ENCODE data around the gene EBF3. TPM values are rescaled to one million over a fixed set of nuclear protein-coding genes. Genes with fewer than 3 reads are reported as not detected.

EBF3 gene
- total RNA-seq, 1 donor from 2014 or later, result 0.20 TPM

- intact Hi-C loops (cut with DNase I), result no loop called here
- ATAC-seq (no peak), DNase-seq (no peak)
- H3K4me1 ChIP-seq, result no peaks in the 10 kb centered on the region
- no peak overlapping the region for H3K4me3 ChIP-seq
- TF ChIP-seq CTCF (IDR thresholded peaks at IDR 0.05), result no peak
- H3K27ac ChIP-seq, result no peak overlapping the region
- no peaks in the 10 kb centered on the region for H3K36me3 ChIP-seq
- H3K9me3 ChIP-seq, result no peaks in the 10 kb centered on the region
- H3K27me3 ChIP-seq, result no peaks in the 10 kb centered on the region
Observed at GRCh38 chr10:129844216-129844766, 119.8 kb downstream of the EBF3 start.

GRCh38 chr10:129843702-129844101 is 120.4 kb downstream of the EBF3 start:
- intact Hi-C loops (cut with DNase I), result no loop called here
- no peak for TF ChIP-seq CTCF (IDR thresholded peaks at IDR 0.05)
- H3K4me3 ChIP-seq, result no peak overlapping the region
- no peaks in the 10 kb centered on the region for H3K27me3 ChIP-seq
- no peaks in the 10 kb centered on the region for H3K36me3 ChIP-seq
- no peak overlapping the region for H3K27ac ChIP-seq
- H3K4me1 ChIP-seq, result no peaks in the 10 kb centered on the region
- no peaks in the 10 kb centered on the region for H3K9me3 ChIP-seq
- DNase-seq, result no peak
- no peak for ATAC-seq

GRCh38 chr10:129843131-129843541 is 120.9 kb downstream of the EBF3 start:
- H3K9me3 ChIP-seq, result no peaks in the 10 kb centered on the region
- H3K27me3 ChIP-seq, result no peaks in the 10 kb centered on the region
- no peak overlapping the region for H3K27ac ChIP-seq
- DNase-seq (peak; percentile 30), ATAC-seq (no peak)
- H3K4me3 ChIP-seq, result no peak overlapping the region
- no peaks in the 10 kb centered on the region for H3K36me3 ChIP-seq
- H3K4me1 ChIP-seq, result no peaks in the 10 kb centered on the region
- no peak for TF ChIP-seq CTCF (IDR thresholded peaks at IDR 0.05)
- intact Hi-C loops (cut with DNase I), result no loop called here

GRCh38 chr10:129842031-129842430 is 122.0 kb downstream of the EBF3 start:
- Histone ChIP-seq H3K27ac (no peak overlapping the region), H3K4me1 (no peaks in the 10 kb centered on the region), H3K4me3 (no peak overlapping the region), H3K9me3 (no peaks in the 10 kb centered on the region), H3K27me3 (no peaks in the 10 kb centered on the region), H3K36me3 (no peaks in the 10 kb centered on the region)
- ATAC-seq, result no peak
- intact Hi-C loops (cut with DNase I), result no loop called here
- no peak for DNase-seq
- TF ChIP-seq CTCF (IDR thresholded peaks at IDR 0.05), result no peak

GRCh38 chr10:129841590-129841989 is 122.5 kb downstream of the EBF3 start:
- intact Hi-C loops (cut with DNase I), result no loop called here

More at GRCh38 chr10:129841590-129841989, 122.5 kb downstream of the EBF3 start:
- Histone ChIP-seq H3K27ac (no peak overlapping the region), H3K4me3 (no peak overlapping the region), H3K27me3 (no peaks in the 10 kb centered on the region), H3K9me3 (no peaks in the 10 kb centered on the region), H3K4me1 (no peaks in the 10 kb centered on the region), H3K36me3 (no peaks in the 10 kb centered on the region)
- ATAC-seq, result no peak
- no peak for DNase-seq
- TF ChIP-seq CTCF (IDR thresholded peaks at IDR 0.05), result no peak
